Keratinocyte (primary cell): ENCODE data around the gene CFHR4.

Experiments
- CTCF ChIP-seq, 3 experiments: IDR thresholded peaks in 1 of 3; conservative IDR thresholded peaks in 1 of 3; optimal IDR thresholded peaks in 1 of 3; 2 replicates in 2 of 3; 3 replicates in 1 of 3; pipeline versions ENCODE3 to v1.5.1; 2011; ENCODE audit warnings: low read length in 3 of 3, mild to moderate bottlenecking in 3 of 3, moderate library complexity in 2 of 3, control low read depth in 1 of 3, inconsistent platforms in 1 of 3; ENCODE audit not compliant: insufficient read depth in 2 of 3; ENCODE audit errors: extremely low read depth in 1 of 3
- EZH2 ChIP-seq: IDR thresholded peaks from one replicate; pipeline ENCODE4 v1.6.1; 2012; ENCODE audit warnings: inconsistent platforms, mild to moderate bottlenecking, low read length, moderate library complexity

GRCh38 chr1:196887515-196888239, at the start of gene CFHR4:
- TF ChIP-seq CTCF (optimal IDR thresholded peaks at IDR 0.05 in 1 of 3, IDR thresholded peaks at IDR 0.05 in 1 of 3, conservative IDR thresholded peaks at IDR 0.05 in 1 of 3; ENCODE audit: extremely low read depth in 1 of 3, insufficient read depth in 2 of 3, low read length in 3 of 3), result no peak
- no peak for TF ChIP-seq EZH2
